Right atrium auricular region (tissue), 2 donors: ENCODE results near the gene INS. TPM values are rescaled to one million over a fixed set of nuclear protein-coding genes. Genes with fewer than 3 reads are reported as not detected.

Experiments
- DNase-seq: peaks from one replicate; pipeline ENCODE4 v3.0.0-alpha.2; 2019; ENCODE audit warnings: low spot score
- H3K27ac ChIP-seq, 2 donors: fragments of 200-600 bp; sonication (generic); 1 replicate in 1 of 2; 2 replicates in 1 of 2; pipeline ENCODE4 v1.5.1; 2016 to 2019
- H3K27me3 ChIP-seq, 2 donors: fragments of 200-600 bp; sonication (generic); one replicate each; pipeline versions ENCODE4 v1.5.1 to v1.6.0; 2017 to 2019
- H3K36me3 ChIP-seq: fragments of 200-600 bp; sonication (generic); one replicate; pipeline ENCODE4 v1.5.1; 2016
- H3K4me1 ChIP-seq, 2 donors: fragments of 200-600 bp; sonication (generic); one replicate each; pipeline versions ENCODE4 v1.5.1 to v1.6.0; 2017 to 2019
- H3K4me3 ChIP-seq, 2 donors: fragments of 200-600 bp; sonication (generic); 1 replicate in 1 of 2; 2 replicates in 1 of 2; pipeline ENCODE4 v1.5.1; 2017 to 2019; ENCODE audit warnings: mild to moderate bottlenecking in 1 of 2, moderate library complexity in 1 of 2
- H3K9me3 ChIP-seq, 2 donors: fragments of 200-600 bp; sonication (generic); one replicate each; pipeline ENCODE4 v1.5.1; 2019
- CTCF ChIP-seq, 2 donors: fragments of 200-600 bp; sonication (generic); IDR thresholded peaks; one replicate each; pipeline ENCODE4 v1.5.1; 2019; ENCODE audit warnings: antibody characterized with exemption in 2 of 2
- total RNA-seq, 2 donors: library from RNA; depleted of rRNA; stranded (reverse); fragments of >200 nt; gene quantifications; one replicate each; pipeline ENCODE4 v1.1.0, GENCODE V29; 2016

The INS gene
- total RNA-seq = not detected

DNA sequence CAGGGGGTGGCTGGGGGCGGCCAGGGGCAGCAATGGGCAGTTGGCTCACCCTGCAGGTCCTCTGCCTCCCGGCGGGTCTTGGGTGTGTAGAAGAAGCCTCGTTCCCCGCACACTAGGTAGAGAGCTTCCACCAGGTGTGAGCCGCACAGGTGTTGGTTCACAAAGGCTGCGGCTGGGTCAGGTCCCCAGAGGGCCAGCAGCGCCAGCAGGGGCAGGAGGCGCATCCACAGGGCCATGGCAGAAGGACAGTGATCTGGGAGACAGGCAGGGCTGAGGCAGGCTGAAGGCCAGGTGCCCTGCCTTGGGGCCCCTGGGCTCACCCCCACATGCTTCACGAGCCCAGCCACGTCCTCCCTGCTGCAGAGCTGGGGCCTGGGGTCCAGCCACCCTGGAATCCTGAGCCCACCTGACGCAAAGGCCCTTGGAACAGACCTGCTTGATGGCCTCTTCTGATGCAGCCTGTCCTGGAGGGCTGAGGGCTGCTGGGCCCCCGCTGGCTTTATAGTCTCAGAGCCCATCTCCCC, at the start of gene INS:
Gene INS, minus strand, starts transcription at position 474 of the 524 bp plus-strand sequence. Its CDS starts 238 bp downstream, at position 236.
- no peak for DNase-seq
- no peaks in the 10 kb centered on the region for H3K27me3 ChIP-seq
- H3K36me3 ChIP-seq = no peaks in the 10 kb centered on the region
- peaks cover 0 to 4% of the 10 kb centered on the region in 2 donors for H3K4me1 ChIP-seq
- H3K27ac ChIP-seq = no peak within 1 kb of the TSS
- no peak for TF ChIP-seq CTCF (IDR thresholded peaks at IDR 0.05)
- no peaks in the 10 kb centered on the region for H3K9me3 ChIP-seq
- H3K4me3 ChIP-seq = no peak within 1 kb of the TSS

DNA sequence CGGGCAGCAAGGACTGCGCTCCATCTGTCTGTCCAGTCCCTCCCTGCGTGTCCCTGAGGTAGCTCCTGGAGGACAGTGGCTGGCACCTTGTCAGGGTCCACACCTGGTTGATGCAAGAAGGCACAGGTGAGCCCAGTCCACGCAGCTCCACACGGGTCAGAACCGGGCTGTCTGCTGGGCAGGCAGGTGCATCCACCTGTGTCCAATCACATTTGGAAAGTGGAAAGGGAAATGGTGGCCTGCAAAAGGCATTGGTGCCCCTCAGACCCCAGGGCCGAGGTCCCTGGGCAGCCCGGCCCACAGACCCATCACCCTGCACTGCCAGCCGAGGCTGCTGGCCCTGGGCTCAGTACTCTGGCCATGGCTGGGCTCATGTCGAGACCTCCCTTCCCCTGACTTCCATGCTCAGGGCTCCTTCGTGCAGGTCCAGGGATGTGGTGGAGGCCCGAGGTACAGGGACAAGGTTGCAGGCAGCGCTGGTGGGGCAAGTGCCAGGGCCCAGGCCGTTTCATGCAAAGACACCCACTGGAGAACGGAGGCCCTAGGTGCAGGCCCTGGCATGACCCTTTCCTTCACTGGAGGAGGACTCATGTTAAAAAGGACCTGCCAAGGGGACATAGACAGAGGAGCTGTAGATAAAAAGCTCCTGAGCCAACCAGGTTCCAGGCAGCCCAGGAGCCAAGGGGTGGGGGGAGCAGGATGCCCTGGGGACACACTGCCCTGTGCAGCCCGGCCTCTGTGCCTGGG, 49.5 kb upstream of the INS start:
- Histone ChIP-seq H3K4me3 (no peak overlapping the region), H3K9me3 (no peaks in the 10 kb centered on the region), H3K27ac (no peak overlapping the region), H3K4me1 (no peaks in the 10 kb centered on the region), H3K27me3 (no peaks in the 10 kb centered on the region), H3K36me3 (no peaks in the 10 kb centered on the region)
- DNase-seq = peak; percentile 30
- TF ChIP-seq CTCF (IDR thresholded peaks at IDR 0.05) = no peak

GRCh38 chr11:2209900-2210321, 48.9 kb upstream of the INS start:
- no peak overlapping the region for H3K4me3 ChIP-seq
- H3K4me1 ChIP-seq = no peaks in the 10 kb centered on the region
- peak; percentile 28 for DNase-seq
- no peaks in the 10 kb centered on the region for H3K9me3 ChIP-seq
- TF ChIP-seq CTCF (IDR thresholded peaks at IDR 0.05) = no peak
- H3K36me3 ChIP-seq = no peaks in the 10 kb centered on the region
- no peak overlapping the region for H3K27ac ChIP-seq
- H3K27me3 ChIP-seq = no peaks in the 10 kb centered on the region

DNA sequence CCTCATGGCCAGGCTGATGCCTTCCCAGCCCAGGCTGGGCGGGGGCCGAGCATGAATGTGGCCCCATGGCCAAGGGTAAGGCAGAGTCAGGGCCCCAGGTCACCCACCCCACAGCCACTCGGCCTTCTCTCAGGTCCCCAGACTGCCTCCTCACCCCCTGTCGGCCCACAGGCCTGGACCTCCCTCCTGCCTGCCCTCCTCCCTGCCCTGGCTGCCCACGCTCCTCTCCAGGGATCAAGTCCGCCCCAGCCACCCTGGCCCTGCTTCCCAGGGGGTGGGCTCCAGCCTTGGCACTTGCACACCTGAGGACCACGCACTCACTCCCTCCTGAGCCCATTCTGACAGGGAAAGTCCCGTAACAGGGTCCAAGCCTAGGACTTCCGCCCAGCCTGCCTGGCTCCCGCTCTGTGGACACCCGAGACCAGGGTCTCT, 48.4 kb upstream of the INS start:
- TF ChIP-seq CTCF (IDR thresholded peaks at IDR 0.05) = no peak
- no peak overlapping the region for H3K4me3 ChIP-seq
- no peak overlapping the region for H3K27ac ChIP-seq
- H3K4me1 ChIP-seq = no peaks in the 10 kb centered on the region
- DNase-seq = peak; percentile 47
- no peaks in the 10 kb centered on the region for H3K36me3 ChIP-seq
- H3K9me3 ChIP-seq = no peaks in the 10 kb centered on the region
- H3K27me3 ChIP-seq = no peaks in the 10 kb centered on the region

- no peaks in the 10 kb centered on the region for H3K27me3 ChIP-seq
- TF ChIP-seq CTCF (IDR thresholded peaks at IDR 0.05) = peak in 1 of 2 donors; percentile 17
- H3K4me3 ChIP-seq = no peak overlapping the region
These were observed 47.8 kb upstream of the INS start for GRCh38 chr11:2208691-2209369.

More at GRCh38 chr11:2208691-2209369, 47.8 kb upstream of the INS start:
- Histone ChIP-seq H3K4me1 (no peaks in the 10 kb centered on the region), H3K9me3 (no peaks in the 10 kb centered on the region), H3K36me3 (no peaks in the 10 kb centered on the region), H3K27ac (no peak overlapping the region)
- peak; percentile 26 for DNase-seq
